Measurements from ENCODE around the gene ANKRD13B.

DNA sequence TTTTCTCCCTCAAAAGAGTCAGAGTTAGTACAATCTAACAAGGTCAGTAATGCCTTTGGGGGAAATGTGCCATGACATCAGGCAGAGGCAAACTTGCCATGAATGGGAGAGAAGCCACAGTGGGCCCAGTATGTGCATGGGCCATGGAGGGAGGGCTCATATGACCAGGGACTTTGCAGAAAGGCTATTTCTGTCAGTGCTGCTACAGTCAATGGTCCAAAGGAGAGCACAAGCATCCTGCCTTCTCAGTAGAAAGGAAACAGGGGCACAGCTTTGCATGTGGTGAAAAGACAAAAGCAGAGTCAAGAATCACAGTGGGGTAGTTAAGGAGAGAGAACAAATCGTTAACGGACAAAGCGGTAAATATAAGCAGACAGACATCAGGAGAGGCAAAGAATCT lies 41.0 kb downstream of the ANKRD13B start:
- TF ChIP-seq, protein P1, sequence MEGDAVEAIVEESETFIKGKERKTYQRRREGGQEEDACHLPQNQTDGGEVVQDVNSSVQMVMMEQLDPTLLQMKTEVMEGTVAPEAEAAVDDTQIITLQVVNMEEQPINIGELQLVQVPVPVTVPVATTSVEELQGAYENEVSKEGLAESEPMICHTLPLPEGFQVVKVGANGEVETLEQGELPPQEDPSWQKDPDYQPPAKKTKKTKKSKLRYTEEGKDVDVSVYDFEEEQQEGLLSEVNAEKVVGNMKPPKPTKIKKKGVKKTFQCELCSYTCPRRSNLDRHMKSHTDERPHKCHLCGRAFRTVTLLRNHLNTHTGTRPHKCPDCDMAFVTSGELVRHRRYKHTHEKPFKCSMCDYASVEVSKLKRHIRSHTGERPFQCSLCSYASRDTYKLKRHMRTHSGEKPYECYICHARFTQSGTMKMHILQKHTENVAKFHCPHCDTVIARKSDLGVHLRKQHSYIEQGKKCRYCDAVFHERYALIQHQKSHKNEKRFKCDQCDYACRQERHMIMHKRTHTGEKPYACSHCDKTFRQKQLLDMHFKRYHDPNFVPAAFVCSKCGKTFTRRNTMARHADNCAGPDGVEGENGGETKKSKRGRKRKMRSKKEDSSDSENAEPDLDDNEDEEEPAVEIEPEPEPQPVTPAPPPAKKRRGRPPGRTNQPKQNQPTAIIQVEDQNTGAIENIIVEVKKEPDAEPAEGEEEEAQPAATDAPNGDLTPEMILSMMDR (optimal IDR thresholded peaks at IDR 0.05 in 1 of 3, IDR thresholded peaks at IDR 0.05 in 1 of 3, conservative IDR thresholded peaks at IDR 0.05 in 1 of 3; ENCODE audit: extremely low read depth in 1 of 3, insufficient read depth in 2 of 3, low read length in 3 of 3), result no peak
- TF ChIP-seq EZH2 (IDR thresholded peaks at IDR 0.05; ENCODE audit: low read length), result no peak
